GM12865 (cell line): ENCODE data around the gene BRIP1.
"Not testable (repeated sequence)": the region's sequence is repeated elsewhere in the genome, so short reads cannot be mapped to it uniquely, and the experiment has no call there.

Experiments
- DNase-seq: peaks from one replicate; pipeline ENCODE4 v3.0.0; 2010; ENCODE audit warnings: low read depth
- H3K4me3 ChIP-seq: 2 replicates; pipeline ENCODE4 v1.5.1; 2011; ENCODE audit warnings: mild to moderate bottlenecking, low read depth, low read length, control low read depth
- CTCF ChIP-seq: IDR thresholded peaks from 2 replicates; pipeline ENCODE4 v1.5.1; 2011; ENCODE audit warnings: low read length, control low read depth, low read depth, inconsistent platforms; ENCODE audit not compliant: insufficient read depth; ENCODE audit errors: missing control alignments

The BRIP1 gene

DNA sequence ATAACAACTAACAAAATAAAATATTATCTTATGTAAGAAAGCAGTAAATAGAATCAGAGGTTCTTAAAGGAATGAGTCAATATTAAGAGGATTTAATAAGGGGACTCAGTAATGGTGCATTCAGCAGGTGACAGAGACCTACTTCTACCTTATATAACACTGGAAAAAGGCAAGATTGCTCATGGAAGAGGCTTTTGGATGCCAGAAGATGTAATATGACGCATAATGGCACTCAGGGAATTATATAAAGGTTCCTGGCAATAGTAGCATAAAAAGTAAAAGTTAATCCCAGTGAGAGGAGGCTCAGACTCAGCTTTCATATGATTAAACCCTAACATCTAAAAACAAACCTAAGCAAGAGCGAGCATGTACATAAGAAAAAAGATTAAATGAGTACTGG lies 136.4 kb downstream of the BRIP1 start:
- H3K4me3 ChIP-seq: no peak overlapping the region
- DNase-seq: no peak
- no peak for TF ChIP-seq CTCF

DNA sequence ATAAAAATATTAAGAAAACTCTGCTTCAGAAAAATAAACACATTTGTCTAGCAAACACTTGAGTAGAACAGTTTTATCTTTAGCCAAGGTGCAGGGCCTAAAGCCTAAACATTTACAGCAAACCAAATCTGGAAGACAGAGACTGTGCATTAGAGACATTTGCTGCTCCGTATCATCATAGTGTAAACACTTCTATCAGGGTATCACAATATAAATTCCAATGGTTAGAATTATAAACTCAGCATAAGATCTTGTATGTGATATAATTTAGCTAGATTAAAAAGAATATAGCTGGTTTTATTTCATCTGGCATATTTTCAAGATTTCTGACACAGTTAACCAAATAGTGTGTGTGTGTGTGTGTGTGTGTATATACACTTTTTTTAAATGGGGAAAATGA lies 138.6 kb downstream of the BRIP1 start:
- no peak for DNase-seq
- no peak for TF ChIP-seq CTCF
- no peak overlapping the region for H3K4me3 ChIP-seq

GRCh38 chr17:61723914-61724313 lies 139.4 kb downstream of the BRIP1 start:
- H3K4me3 ChIP-seq: no peak overlapping the region
- DNase-seq: no peak
- no peak for TF ChIP-seq CTCF

GRCh38 chr17:61723183-61723582 lies 140.1 kb downstream of the BRIP1 start:
- no peak overlapping the region for H3K4me3 ChIP-seq
- no peak for DNase-seq
- TF ChIP-seq CTCF: no peak

DNA sequence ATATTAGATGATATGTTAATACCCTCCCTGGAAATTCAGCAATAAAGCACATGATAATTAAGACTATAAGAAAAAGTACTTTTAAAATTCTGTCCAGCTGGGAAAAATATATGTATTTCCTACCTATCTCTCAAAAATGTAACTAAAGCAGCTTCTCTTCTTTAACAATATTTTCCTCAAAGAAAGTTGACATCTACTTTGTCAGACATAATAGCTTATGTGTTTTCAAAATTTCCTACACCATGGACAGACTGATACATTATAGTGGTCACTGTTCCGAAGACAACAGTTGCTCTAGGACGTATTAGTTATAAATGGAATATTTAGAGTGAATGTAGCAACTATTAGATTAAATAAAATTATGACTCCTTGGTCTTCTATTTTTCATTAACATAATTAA lies 140.9 kb downstream of the BRIP1 start:
- no peak for TF ChIP-seq CTCF
- DNase-seq: no peak
- H3K4me3 ChIP-seq: no peak overlapping the region

DNA sequence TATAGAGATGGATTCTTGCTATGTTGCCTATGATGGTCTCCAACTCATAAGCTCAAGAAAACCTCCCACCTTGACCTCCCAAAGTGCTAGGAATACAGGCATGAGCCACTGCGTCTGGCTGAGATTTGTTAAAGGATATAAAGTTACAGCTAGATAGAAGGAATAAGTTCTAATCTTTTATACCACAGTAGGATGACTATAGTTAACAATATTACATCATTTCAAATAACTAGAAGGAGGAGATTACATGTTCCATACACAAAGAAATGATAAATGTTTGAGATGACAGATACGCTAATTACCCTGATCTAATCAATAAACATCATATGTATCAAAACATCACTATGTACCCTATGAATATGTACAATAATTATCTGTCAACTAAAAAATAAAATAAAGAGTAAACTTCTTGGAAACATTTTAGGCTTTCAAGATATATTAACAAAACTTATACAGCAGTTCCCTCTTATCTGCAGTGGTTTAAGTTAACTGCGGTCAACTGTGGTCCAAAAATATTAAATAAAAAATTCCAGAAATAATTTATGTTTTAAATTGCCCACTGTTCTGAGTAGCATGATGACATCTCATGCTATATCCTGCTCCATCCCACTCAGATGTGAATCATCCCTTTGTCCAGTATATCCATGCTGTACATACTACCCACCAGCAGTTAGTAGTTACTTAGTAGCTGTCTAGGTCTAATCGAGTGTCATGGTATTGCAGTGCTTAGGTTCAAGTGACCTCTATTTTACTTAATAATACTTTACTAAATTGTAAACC lies 143.1 kb downstream of the BRIP1 start:
- no peak overlapping the region for H3K4me3 ChIP-seq
- no peak for TF ChIP-seq CTCF
- DNase-seq: no peak

DNA sequence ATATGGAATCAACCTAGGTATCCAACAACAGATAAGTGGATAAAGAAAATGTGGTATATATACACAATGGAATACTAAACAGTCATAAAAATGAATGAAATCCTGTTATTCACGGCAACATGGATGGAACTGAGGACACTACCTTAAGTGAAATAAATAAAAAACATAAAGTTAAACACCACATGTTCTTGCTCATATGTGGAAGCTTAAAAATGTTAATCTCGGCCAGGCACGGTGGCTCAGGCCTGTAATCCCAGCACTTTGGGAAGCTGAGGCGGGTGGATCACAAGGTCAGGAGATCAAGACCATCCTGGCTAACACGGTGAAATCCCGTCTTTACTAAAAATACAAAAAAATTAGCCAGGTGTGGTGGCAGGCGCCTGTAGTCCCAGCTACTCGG lies 144.1 kb downstream of the BRIP1 start:
- DNase-seq, H3K4me3 ChIP-seq: not testable (repeated sequence)

- no peak for DNase-seq
- TF ChIP-seq CTCF: no peak
- H3K4me3 ChIP-seq: no peak overlapping the region
Observed at GRCh38 chr17:61718022-61718421, 145.3 kb downstream of the BRIP1 start.
